Activated CD4-positive, alpha-beta T cell treated with anti-CD3 and anti-CD28 coated beads for 36 hours (primary cell): ENCODE results near the gene FGF2. TPM values are rescaled to one million over a fixed set of nuclear protein-coding genes. Genes with fewer than 3 reads are reported as not detected.
"Not testable (repeated sequence)": the region's sequence is repeated elsewhere in the genome, so short reads cannot be mapped to it uniquely, and the experiment has no call there.

ENCODE experiments used
- ATAC-seq: fragments of 200-7000 bp; cut with Tn5 transposase; one replicate; pipeline ENCODE4 v1.10.0; 2021; ENCODE audit warnings: mild to moderate bottlenecking, moderate library complexity
- CTCF ChIA-PET: fragments of 350-600 bp; sonication (Branson Sonifier 250); formaldehyde crosslinking; loops from one replicate; lab custom pipeline; 2021; ENCODE audit warnings: antibody characterized with exemption; lab: Charles Lee
- POLR2A ChIA-PET: fragments of 350-600 bp; sonication (Branson Sonifier 250); formaldehyde crosslinking; loops from one replicate; lab custom pipeline; 2021; ENCODE audit warnings: antibody characterized with exemption, inconsistent platforms; lab: Charles Lee
- DNase-seq: peaks from one replicate; pipeline ENCODE4 v3.0.0-alpha.2; 2020
- H3K27ac Mint-ChIP-seq: one replicate; pipeline ENCODE4 v1.8.0; 2021; ENCODE audit warnings: mixed read lengths
- H3K27me3 Mint-ChIP-seq: one replicate; pipeline ENCODE4 v1.8.0; 2021; ENCODE audit warnings: mixed read lengths
- H3K36me3 Mint-ChIP-seq: one replicate; pipeline ENCODE4 v1.8.0; 2021; ENCODE audit warnings: low read depth, mixed read lengths
- H3K4me1 Mint-ChIP-seq: one replicate; pipeline ENCODE4 v1.8.0; 2021; ENCODE audit warnings: mixed read lengths
- H3K4me3 Mint-ChIP-seq: one replicate; pipeline ENCODE4 v1.8.0; 2021; ENCODE audit warnings: mild to moderate bottlenecking, moderate library complexity, mixed read lengths
- H3K9me3 Mint-ChIP-seq: one replicate; pipeline ENCODE4 v1.8.0; 2021; ENCODE audit warnings: low read depth, mixed read lengths
- intact Hi-C, 2 experiments: fragments of 100-400 bp; cut with DNase I in 1 of 2; cut with micrococcal nuclease in 1 of 2; formaldehyde crosslinking; loops; one replicate each; pipeline versions ENCODE4 v1.14.2 to v1.15.1; 2022 to 2024; cut with DNase I, micrococcal nuclease
- total RNA-seq, 2 experiments: library from RNA; stranded (reverse); gene quantifications; one replicate each; pipeline ENCODE4 v1.2.3, GENCODE V29; 2021

Gene FGF2
- total RNA-seq, 2 experiments from 2014 or later: 0.91 to 1.2 TPM

DNA sequence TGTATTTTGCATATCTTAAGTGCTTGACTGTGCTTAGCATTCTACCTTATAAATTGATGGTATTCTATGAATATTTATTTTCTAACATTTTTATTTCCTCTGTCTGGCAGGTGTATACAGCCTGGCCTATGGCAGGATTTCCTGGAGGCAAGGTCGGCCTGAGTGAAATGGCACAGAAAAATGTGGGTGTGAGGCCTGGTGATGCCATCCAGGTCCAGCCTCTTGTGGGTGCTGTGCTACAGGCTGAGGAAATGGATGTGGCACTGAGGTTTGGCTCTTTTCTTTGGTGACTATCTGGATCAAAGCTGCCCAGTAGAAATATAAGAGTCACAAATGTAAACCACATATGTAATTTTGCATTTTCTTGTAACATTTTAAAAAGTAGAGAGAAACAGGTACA, 102.3 kb downstream of the FGF2 start:
- intact Hi-C loops: loop anchor here in 1 of 2 experiments (10.0 kb wide), 1 partner anchor 1104 kb away; the partner anchor contains the start of gene CCNA2
- Mint-ChIP-seq H3K4me3 (no peak overlapping the region), H3K36me3 (peaks cover 11% of the 10 kb centered on the region), H3K4me1 (peaks cover 5% of the 10 kb centered on the region), H3K27ac (no peak overlapping the region), H3K9me3 (no peaks in the 10 kb centered on the region), H3K27me3 (no peaks in the 10 kb centered on the region)
- CTCF ChIA-PET: interaction anchor here (1.0 to 3.3 kb wide), 5 partner anchors 15 to 524 kb away, joined by 3 to 14 read pairs (median 11); partner anchors contain the start of gene BBS12
- DNase-seq (peak; percentile 17), ATAC-seq (peak; percentile 42)
- POLR2A ChIA-PET: no interaction called here

DNA sequence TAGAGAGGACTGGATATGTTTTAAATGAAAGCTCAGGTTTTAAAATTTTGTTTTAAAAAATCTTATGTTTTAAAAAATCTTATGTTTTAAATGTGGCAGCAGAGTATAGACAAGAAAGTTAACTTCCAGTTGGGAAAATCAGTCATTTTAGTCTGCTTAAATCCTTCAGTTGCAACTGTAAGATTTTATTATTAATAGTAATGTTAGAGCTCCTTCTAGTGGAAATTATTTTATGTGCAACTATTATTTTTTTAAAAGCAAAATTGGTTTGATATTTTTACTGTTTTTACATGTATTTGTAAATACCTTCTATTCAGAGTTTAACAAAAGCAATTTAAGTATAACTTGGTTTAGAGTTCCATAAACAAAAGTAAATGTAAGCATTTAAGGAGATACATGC, 104.2 kb downstream of the FGF2 start:
- no peak overlapping the region for H3K27ac Mint-ChIP-seq
- no peaks in the 10 kb centered on the region for H3K9me3 Mint-ChIP-seq
- H3K4me1 Mint-ChIP-seq: peaks cover 5% of the 10 kb centered on the region
- intact Hi-C loops: no loop called here
- POLR2A ChIA-PET: no interaction called here
- H3K4me3 Mint-ChIP-seq: no peak overlapping the region
- ATAC-seq: no peak
- DNase-seq: no peak
- no peaks in the 10 kb centered on the region for H3K27me3 Mint-ChIP-seq
- H3K36me3 Mint-ChIP-seq: peaks cover 24% of the 10 kb centered on the region
- CTCF ChIA-PET: interaction anchor here (0.7 to 3.3 kb wide), 14 partner anchors 9 to 476 kb away, joined by 3 to 14 read pairs (median 4); partner anchors contain the start of genes BBS12 and NUDT6

GRCh38 chr4:122932763-122933162, 106.1 kb downstream of the FGF2 start:
- H3K4me1 Mint-ChIP-seq: no peaks in the 10 kb centered on the region
- H3K27ac Mint-ChIP-seq: no peak overlapping the region
- intact Hi-C loops: no loop called here
- H3K27me3 Mint-ChIP-seq: no peaks in the 10 kb centered on the region
- no peak for DNase-seq
- H3K9me3 Mint-ChIP-seq: no peaks in the 10 kb centered on the region
- CTCF ChIA-PET: interaction anchor here (0.8 to 1.5 kb wide), 3 partner anchors 60 to 354 kb away, joined by 3 to 4 read pairs (median 3); no protein-coding TSS in a partner anchor
- POLR2A ChIA-PET: no interaction called here
- ATAC-seq: no peak
- H3K36me3 Mint-ChIP-seq: peaks cover 30% of the 10 kb centered on the region
- H3K4me3 Mint-ChIP-seq: no peak overlapping the region

DNA sequence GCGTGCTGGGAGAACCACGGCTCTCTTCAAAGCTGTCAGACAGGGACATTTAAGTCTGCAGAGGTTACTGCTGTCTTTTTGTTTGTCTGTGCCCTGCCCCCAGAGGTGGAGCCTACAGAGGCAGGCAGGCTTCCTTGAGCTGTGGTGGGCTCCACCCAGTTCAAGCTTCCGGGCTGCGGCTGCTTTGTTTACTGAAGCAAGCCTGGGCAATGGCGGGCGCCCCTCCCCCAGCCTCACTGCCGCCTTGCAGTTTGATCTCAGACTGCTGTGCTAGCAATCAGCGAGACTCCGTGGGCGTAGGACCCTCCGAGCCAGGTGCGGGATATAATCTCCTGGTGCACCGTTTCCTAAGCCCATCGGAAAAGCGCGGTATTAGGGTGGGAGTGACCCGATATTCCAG, 118.5 kb downstream of the FGF2 start:
- CTCF ChIA-PET, intact Hi-C loops, H3K4me1 Mint-ChIP-seq, POLR2A ChIA-PET, H3K9me3 Mint-ChIP-seq, H3K27ac Mint-ChIP-seq, ATAC-seq, DNase-seq, H3K4me3 Mint-ChIP-seq, H3K27me3 Mint-ChIP-seq: not testable (repeated sequence)
- peaks cover 49% of the 10 kb centered on the region for H3K36me3 Mint-ChIP-seq

DNA sequence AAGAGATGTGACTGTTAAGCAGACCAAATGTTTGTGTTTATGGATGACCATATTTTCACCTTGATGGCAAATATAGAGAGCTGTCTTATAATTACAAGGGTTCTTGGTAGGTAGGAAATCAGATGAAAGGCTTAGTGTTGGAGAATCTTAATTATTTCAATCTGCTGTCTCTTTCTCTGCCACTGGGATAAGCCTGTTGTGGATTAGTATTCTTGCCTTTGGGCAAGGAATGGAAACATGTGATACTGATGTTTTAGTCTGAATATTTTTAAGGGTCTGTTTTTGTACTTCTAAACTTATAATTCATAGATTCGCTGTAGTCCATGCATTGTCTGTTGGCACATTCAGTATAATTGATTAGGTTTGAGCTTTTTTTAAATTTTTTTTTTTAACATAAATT, 119.5 kb downstream of the FGF2 start:
- Mint-ChIP-seq H3K4me3 (no peak overlapping the region), H3K27ac (no peak overlapping the region), H3K4me1 (no peaks in the 10 kb centered on the region), H3K27me3 (no peaks in the 10 kb centered on the region), H3K9me3 (peaks cover 2% of the 10 kb centered on the region), H3K36me3 (peaks cover 50% of the 10 kb centered on the region)
- intact Hi-C loops: no loop called here
- no peak for DNase-seq
- POLR2A ChIA-PET: no interaction called here
- CTCF ChIA-PET: no interaction called here
- no peak for ATAC-seq

Other genes starting within 250 kb of the FGF2 start
- 10 to 100 TPM; 50.0 to 65.1 TPM for gene IL21, start 205.8 kb upstream of the FGF2 start, total RNA-seq
- gene BBS12, start 94.1 kb upstream of the FGF2 start, total RNA-seq: 1 to 10 TPM; 2.8 to 3.9 TPM
- 1 to 10 TPM; 8.8 to 9.2 TPM for gene NUDT6, start 95.8 kb downstream of the FGF2 start, total RNA-seq